Sigmoid colon (tissue), 4 donors: ENCODE results near the gene TOGARAM2.

ENCODE experiments used
- CTCF ChIP-seq, 4 experiments: fragments of 450-650 bp in 3 of 4; fragments of 200-600 bp in 1 of 4; IDR thresholded peaks; one replicate each; pipeline ENCODE4 v1.5.1; 2016 to 2019; ENCODE audit warnings: antibody characterized with exemption in 4 of 4, mild to moderate bottlenecking in 3 of 4, moderate library complexity in 2 of 4
- EP300 ChIP-seq, 4 donors: sonication (generic); formaldehyde crosslinking; IDR thresholded peaks; one replicate each; pipeline ENCODE4 v1.6.1; 2017; ENCODE audit warnings: antibody characterized with exemption in 4 of 4
- POLR2A ChIP-seq, 2 donors: fragments of 450-650 bp; IDR thresholded peaks; one replicate each; pipeline ENCODE4 v1.6.1; 2016; ENCODE audit warnings: antibody characterized with exemption in 2 of 2, mild to moderate bottlenecking in 2 of 2, moderate library complexity in 2 of 2

GRCh38 chr2:29039718-29040480, 58.8 kb downstream of the TOGARAM2 start:
- TF ChIP-seq EP300 (IDR thresholded peaks at IDR 0.05) (no peak), CTCF (IDR thresholded peaks at IDR 0.05) (no peak), POLR2A (IDR thresholded peaks at IDR 0.05) (no peak)
